ENCODE measurements around the gene PIM2. TPM values are rescaled to one million over a fixed set of nuclear protein-coding genes. Genes with fewer than 3 reads are reported as not detected.

Gene PIM2
- total and polyA plus RNA-seq, 9 of the 15 experiments (the other 6 are each of a cell fraction or from before 2014, with no cell fraction given) = 67.6 to 191 (median 108) TPM

- no peak for TF ChIP-seq THRB (CRISPR knock-in tag; conservative IDR thresholded peaks at IDR 0.05)
- no peak for TF ChIP-seq STAT6 (CRISPR knock-in tag; IDR thresholded peaks at IDR 0.05)
- TF ChIP-seq NFRKB (IDR thresholded peaks at IDR 0.05; ENCODE audit: low read depth) = no peak
- no peak for TF ChIP-seq STAT5B (CRISPR knock-in tag; IDR thresholded peaks at IDR 0.05)
- TF ChIP-seq ATF4 (CRISPR knock-in tag; IDR thresholded peaks at IDR 0.05) = no peak
- TF ChIP-seq ZNF280A (IDR thresholded peaks at IDR 0.05; ENCODE audit: low read depth, partially characterized antibody) = no peak
- no peak for TF ChIP-seq MCM2 (IDR thresholded peaks at IDR 0.05; ENCODE audit: low read depth)
- TF ChIP-seq SAFB (IDR thresholded peaks at IDR 0.05; ENCODE audit: borderline replicate concordance, low read depth, low read length) = no peak
- no peak for TF ChIP-seq ZNF780A (CRISPR knock-in tag; IDR thresholded peaks at IDR 0.05)
- no peak for TF ChIP-seq ZNF197 (CRISPR knock-in tag; IDR thresholded peaks at IDR 0.05; ENCODE audit: low read depth)
- peak; percentile 93 for TF ChIP-seq NFIC (IDR thresholded peaks at IDR 0.05)
- no peak for TF ChIP-seq MEF2A (IDR thresholded peaks at IDR 0.05; ENCODE audit: control insufficient read depth, low read depth, low read length)
- TF ChIP-seq CEBPG (CRISPR knock-in tag; IDR thresholded peaks at IDR 0.05) = no peak
- TF ChIP-seq CEBPG (tag; conservative IDR thresholded peaks at IDR 0.05 in 1 of 2, IDR thresholded peaks at IDR 0.05 in 1 of 2) = peak in 1 of 2 experiments; percentile 53; a peak in 2 of 4 replicates
- no peak for TF ChIP-seq PHF21A (IDR thresholded peaks at IDR 0.05; ENCODE audit: borderline replicate concordance, low read depth)
- TF ChIP-seq LARP7 (IDR thresholded peaks at IDR 0.05) = no peak
- TF ChIP-seq ASH1L (IDR thresholded peaks at IDR 0.05; ENCODE audit: borderline replicate concordance, low read depth, partially characterized antibody) = no peak
- TF ChIP-seq SIN3B (IDR thresholded peaks at IDR 0.05; ENCODE audit: low read depth) = no peak
- TF ChIP-seq IRF9 (tag; IDR thresholded peaks at IDR 0.05) = no peak
- no peak for TF ChIP-seq HMG20A (CRISPR knock-in tag; conservative IDR thresholded peaks at IDR 0.05)
- TF ChIP-seq NBN (IDR thresholded peaks at IDR 0.05; ENCODE audit: low read depth) = no peak
- TF ChIP-seq ZNF436 (CRISPR knock-in tag; IDR thresholded peaks at IDR 0.05) = no peak
Measured at GRCh38 chrX:48961585-48962091, 42.8 kb upstream of the PIM2 start (continued).

Data from K562 (cell line).